Measurements from ENCODE around the gene MPST.

- no peak for TF ChIP-seq EP300 (conservative IDR thresholded peaks at IDR 0.05; ENCODE audit: poor library complexity, severe bottlenecking)
- TF ChIP-seq CTCF (IDR thresholded peaks at IDR 0.05; ENCODE audit: poor library complexity, severe bottlenecking) = no peak
Measured at GRCh38 chr22:37033605-37034430, 14.3 kb downstream of the MPST start.
